SKM-1 (cell line): ENCODE results near the gene ZRANB1.

Experiments used
- DNase-seq: peaks from one replicate; lab custom pipeline; 2025; ENCODE audit not compliant: unreplicated experiment; lab: John Stamatoyannopoulos, UW

ZRANB1 gene

DNA sequence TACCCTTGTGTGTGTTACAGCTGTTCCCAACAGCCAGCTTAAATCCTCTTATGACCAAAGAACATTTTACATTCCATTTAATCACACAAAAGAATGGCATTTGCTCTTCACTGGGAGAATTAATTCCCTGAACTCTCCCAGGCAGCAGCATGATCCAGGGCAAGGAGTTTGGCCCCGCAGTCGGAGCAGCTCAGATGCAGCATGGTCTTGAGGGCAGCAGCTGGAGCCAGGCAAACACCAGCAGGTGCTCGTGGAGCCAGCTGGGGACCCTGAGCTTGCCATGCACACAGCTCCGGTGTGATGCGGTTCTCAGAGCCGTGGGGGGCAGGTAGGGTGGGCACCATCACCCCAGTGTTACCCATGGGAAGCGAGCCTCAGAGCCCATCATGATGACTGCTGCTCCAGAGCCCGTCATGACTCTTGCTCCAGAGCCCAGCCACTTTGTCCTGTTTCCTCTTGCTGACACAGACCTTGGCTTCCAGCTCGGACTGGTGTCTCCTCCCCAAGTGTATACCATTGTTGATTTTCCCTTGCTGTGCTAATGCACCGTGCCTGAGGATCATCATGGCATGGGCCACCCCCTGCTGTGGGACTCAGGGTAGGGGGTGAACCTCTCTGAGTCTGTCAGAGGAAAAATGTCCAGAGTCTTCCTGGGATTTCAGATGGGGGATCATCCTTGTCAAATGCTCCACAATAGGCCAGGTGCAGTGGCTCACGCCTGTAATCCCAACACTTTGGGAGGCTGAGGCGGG is 75.8 kb downstream of the ZRANB1 start:
- DNase-seq: no peak

DNA sequence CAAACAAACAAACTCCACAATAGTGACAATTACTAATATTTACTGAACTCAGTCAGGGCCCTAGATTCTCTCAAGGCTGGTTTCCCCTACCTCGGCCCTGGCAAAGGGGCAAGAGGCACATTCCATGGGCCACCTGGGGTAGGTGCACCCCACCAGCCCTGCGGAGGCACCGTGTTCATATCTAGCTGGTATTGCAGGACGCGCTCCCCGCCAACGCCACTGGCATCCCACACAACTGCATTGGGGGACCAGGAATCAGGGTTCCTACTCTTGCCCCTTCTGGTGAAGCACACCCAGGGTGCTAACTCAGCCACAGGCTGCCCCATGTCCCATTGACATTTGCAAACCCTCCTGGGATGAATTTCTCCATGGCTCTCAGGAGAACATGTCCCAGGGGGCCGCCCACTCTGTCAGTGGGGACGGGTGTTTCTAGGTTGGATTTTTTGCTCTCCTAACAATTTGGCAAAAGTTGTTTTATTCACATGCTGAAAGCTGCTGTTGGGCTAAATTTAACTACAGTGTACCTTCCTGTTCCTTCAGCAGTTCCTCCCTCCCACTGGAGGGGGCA is 76.7 kb downstream of the ZRANB1 start:
- no peak for DNase-seq

DNA sequence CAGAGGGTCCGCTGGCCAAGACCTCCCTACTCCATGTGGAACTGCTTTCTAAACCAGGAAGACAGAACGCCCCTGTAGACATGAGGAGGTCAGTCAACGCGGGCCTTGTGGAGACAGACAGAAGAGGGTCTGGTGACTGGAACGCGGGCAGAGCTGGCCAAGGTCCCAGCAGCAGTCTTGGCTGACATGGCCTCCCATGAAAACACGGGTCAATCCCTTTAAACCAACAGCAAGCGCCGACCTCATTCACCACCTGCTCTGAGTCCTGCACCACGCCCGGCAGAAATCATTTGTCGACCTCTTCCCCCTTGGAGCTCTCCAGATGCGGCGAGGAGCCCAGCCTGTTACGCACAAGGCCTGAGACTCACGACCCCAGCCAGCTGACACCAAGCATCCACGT is 78.5 kb downstream of the ZRANB1 start:
- DNase-seq: no peak

DNA sequence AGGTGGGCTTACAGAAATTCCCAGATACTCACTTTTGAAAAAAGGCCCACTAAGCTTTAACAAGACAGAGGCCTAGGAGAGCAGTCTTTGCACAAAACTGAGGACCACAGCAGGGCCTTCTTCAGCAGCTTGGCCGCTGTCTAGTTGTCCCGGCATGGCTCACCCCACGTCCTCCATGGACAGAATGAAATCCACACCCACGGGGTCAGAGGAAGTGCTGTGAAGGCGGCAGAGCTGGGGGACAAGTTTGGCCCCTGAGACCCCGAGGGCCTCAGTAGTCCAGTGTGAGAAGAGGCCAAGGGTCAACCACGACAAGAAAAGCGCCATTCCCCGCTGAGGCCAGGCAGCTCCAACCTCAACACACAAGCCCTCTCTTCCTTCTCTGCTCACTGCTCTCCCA is 78.9 kb downstream of the ZRANB1 start:
- no peak for DNase-seq

DNA sequence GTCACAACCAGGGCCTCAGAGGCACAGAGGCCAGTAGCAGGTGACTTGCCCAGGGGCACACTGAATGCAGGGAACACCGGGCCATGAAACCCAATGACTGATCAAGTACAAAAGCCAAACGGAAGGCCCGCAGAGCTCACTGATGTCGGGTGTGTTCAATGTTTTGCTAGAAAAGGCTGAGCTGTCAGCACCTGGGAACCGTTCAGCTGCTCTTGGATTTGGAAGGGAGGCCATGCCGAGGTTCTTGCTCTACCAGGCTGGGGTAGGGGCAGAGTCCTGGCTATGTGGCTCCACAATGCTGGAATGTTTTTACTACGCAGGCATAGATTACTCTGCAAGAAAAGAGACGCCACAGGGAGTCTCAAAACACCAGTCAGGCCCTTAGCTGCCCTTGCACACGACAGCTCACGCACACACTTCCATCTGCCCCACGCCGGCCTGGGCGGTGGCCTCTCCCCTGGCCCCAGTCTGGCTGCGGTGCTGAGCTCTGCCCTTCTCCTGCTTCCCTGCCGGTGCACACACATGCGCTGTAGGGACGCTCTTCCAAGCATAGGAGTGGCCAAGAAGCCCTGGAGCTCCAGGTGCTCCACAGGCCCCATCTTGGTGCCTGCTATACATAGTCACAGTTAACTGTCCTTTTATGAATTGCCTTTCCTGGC is 79.9 kb downstream of the ZRANB1 start:
- DNase-seq: no peak

DNA sequence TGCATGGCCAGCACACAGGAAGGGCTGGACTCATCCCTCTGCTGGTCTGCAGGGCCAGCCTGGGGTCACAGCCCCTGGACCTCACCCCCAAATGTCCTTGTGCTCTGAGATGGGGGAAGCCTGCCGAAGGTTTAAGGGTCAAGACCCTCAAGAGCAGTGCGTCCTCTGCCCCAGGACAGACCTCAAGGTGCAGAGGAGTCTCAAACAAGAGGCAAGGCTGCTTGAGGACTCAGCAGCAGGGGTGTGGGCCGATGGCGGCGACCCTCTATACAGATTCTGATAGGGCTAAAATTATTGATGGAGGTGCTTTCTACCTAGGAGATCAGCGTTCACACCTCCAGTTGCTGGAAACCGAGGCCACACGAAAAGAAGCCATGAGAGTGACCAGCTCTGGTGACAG is 80.7 kb downstream of the ZRANB1 start:
- no peak for DNase-seq

DNA sequence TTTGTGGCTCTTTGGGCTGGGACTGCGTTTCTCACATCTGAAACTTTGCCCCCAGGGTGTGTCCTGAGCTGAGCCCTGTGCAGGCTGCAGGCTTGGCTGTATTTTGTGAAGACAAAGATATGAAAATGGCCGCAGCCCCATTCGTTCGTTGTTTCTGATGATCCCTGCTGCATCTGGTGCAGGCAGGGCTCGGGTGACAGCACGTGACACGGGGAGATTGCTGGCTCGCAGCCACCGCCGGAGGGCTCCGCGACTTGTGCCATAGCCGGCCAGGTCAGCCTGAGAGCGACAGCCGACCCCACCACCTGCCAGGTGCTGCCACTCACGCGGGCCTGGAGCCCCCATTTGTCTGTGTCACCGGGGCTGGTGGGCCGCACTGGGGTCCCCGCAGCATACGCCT is 81.3 kb downstream of the ZRANB1 start:
- DNase-seq: no peak

DNA sequence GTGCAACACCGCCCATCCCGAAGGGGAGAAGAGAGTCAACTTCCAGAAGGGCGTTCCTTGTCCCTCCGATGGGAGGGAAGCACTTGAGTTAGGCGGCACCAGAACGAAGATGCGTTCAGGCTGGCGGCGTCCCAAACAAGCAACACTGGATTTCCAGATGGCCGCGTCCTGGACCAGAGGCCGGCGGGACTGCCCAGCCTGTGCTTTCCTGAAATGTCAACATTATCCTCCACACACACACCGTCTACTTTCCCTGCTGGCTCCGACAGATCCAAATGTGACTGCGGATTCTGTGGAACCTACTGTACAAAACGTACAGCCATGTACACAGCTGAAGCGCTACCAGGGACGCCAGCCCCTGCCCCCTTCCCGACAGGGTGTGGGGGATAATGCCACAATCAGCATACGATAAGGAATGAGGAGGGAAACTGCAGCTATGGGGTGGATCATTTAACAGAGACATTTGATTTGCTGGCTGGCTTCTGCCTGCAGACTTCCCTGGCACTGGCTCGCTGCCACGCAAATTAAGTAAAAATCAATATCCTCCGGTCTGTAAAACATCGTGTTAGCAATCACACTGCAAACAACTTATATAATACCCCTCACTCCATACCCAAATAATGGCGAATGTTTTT is 82.1 kb downstream of the ZRANB1 start:
- DNase-seq: no peak

DNA sequence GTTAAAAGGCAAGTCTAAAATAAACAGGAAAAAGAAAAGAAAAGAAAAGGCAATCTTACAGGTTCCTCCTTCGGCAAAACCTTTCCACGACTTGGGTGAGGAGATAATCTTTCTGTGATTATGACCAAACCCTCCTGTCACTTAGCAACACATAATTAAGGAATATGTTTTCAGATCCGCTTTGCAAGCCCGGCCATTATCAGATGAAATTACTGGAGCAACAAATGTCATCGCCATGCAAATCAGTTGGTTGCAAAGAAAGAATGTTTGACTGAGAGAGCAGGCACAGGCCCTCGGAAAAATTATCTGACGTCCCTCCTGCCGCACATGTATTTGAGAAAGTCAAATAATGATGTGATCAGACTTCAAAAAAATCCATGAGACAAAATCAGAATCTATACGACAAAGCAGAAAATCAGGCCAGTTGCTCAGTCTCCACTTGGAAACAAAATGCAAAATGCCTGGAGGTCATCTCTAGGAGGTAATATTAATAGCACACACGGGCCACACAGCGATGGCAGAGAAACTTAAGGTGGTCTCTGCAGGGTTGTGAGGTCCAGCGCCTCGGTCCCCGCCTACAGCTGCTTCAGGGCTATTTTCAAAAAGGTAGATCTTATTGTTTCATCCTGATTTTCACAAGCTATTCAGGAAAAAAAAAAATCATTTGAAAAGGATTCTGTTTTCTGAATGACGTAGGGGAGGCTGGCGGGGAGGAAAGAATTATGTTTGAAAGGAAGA is 82.7 kb downstream of the ZRANB1 start:
- no peak for DNase-seq

DNA sequence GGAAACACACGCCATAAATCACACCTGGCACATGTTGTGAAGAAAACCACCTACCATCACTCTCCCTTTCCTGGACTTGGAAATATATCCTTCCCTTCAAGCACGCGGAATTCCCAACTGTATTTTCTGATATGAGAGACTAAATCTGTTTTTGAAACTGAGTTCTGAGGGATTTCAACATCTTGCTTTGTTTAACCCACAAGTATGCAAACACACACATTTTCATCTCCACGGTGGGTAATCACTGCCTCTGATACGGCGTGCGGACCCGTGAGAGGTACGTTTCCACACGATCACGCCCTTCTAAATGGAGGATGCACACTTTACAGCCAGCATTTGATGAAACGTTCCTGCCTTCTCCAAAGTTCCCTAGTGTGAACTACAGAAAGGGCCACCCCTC is 83.4 kb downstream of the ZRANB1 start:
- DNase-seq: no peak

DNA sequence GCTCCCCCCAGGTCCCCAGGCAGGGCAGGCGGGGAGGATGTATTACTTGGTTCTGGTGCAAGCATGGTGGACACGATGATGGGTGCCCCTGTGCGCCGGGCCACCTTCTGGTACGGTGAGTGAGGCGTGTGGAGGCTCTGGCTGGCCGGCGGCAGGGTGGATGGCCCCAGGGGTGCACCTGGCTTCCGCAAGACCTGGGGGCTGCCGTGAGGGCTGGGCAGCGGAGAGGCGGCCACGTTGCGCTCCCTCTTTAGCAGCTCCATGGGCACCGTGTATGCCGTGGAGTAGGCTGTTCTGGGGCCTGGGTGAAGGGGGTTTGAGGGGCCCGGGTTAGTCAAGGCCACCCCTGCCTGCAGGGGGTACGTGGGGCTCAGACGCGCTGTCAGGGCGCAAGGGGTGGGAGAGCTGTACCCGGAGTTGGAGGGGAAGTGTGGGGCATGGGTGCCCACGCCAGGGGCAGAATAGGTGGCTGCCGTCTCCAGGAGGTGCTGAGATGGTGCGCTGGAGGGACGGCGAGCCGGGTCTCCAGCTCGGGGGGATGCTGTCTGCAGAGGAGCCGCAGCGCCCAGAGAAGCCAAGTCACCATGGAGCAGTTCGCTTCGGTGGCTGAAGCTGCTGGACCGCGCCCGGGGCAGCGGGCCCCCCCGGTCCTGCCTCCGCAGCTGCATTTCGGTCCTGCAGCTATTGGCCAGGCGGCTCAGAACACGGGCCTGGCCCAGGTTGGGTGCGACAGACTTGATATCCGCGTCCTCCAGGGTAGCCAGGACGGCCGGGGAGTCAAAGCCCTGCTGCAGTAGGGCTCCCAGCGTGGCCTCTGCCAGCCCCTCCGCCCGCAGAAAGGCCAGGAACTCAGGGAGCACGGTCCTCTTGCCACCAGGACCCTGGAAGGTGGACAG is 84.4 kb downstream of the ZRANB1 start:
- no peak for DNase-seq

DNA sequence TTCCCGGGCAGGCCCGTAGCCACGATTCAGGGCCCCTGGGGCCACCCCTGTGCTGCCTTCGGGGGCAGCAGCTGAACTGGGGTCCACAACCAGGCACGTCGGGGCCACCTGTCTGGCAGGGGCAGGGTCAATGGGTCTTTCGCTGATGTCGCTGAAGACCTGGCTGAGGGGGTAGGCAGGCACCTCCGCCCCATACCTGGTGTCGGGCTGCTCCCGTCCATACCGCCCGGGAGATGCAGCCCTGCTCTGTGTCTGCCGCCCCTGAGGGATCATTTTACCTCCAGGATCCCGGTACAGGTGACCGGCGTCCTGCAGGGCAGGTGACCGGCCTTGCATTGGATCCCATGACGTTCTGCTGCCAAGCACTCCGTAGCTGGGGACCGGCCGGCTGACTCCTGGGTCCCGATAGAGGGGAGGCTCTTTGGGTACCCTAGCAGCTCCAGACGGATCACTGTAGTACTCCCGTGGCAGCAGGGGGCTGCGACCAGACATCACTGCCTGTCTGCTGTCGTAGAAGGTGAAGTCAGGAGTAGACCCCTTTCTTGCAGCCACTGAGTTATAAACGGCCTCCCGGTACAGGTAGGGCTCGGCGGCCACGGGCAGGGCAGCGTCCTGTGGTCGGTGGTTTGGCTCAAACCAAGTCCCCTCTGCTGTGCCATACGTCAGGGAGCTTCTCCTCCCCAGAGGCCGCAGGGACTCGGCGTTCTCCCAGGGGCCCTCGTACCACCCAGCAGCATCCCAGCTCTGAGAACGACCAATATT is 85.2 kb downstream of the ZRANB1 start:
- DNase-seq: no peak

DNA sequence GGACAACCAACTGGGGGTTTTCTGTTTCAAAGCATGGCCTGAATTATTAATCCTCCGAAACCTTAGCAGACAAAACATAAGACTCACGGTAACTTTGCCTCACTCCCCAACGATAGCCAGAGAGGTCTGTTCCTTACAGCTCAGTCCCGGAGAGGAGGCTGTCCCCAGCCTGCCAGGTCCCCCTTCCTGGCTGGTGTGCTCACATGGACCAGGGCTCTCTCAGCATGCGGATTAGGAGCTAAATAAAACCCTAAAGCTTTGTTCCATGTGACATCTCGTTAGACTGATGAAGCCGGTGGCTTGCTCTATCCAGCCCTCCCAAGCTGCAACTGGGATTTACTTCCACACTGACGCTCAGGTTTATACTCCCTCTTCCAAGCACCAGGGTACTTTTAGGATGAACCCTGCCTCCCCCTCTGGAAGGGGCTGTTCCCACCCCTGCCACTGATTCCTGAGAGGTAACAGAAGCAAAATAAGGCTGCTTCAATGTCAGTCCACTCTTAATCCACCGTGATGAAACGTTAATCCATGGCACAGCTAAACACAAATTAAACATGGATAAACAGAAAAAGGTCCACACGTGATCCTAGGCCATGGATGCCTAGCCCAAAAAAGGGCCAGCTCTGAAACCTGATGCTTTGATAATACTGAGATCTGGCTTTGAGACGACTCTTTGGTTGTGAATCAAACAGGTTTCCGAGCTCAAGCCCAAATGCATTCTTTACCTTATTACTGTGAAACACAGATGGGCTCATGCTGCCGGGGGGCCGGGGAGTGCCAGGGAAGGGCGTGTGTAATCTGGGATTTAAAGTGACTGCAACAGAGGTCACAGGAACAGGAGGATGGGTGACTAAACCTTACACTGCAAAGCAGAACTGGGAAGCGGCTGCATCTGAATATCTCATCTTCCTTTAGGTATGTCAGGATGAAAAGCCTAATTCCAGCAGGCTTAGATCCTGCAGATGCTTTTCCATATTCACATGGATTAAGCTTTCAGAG is 86.2 kb downstream of the ZRANB1 start:
- DNase-seq: no peak

DNA sequence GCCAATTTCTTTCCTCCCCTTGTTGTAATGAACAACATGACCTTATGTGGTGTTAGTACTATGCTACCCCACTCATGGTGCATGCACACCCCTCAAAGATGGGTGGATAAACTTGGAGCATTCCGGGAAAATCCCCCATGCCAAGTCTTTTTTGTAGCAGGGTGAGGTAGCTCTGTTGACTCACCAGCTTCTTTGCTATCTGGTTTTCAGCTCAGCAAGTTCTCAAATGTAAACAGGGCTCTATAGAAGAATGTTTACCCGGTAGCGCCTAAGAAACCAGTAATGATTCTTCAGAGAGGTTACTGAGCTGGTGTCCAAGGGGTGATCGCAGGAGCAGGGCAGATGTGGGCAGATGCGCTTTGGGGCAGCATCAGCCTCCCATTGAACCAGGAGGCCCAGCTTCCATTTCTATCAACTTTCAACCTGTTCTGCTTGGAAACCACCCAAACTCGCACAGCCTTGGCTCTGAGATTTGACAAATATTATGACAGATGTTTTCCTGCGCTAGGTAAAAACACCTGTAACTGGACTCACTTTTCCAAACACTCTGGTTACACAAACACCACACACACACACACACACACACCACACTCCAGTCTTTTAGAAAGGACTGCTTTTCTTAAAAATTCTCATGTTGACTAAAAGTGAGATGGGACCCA is 87.8 kb downstream of the ZRANB1 start:
- no peak for DNase-seq

DNA sequence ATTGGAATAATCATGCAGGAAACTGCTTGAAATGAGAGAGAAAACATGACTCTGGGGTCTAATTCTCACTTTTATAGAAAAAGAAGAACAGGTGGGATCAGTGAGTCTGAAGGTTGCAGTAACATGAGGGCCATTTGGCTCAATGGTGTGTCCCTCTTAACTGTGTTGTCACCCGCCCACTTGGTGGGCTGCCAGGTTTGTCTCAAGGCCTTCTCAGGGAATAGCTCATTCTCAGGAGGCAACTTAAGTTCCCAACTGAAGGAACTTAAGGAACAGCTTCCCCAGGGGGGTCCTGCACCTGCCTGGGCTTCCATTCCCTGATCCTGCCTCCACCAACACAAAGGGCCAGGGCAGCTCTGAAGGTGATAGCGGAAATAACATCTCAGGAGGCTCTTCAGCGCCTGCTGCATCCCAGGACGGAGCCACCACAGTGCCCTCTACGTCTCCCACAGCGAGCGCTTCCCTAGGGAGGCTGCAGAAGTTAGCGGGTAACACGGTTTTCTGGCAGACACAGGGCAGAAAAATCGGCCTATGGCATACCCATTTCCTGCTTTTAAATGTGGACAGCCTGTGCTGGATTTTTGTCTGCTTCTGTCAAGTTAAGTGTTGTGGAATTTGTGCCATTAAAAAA is 88.8 kb downstream of the ZRANB1 start:
- no peak for DNase-seq

DNA sequence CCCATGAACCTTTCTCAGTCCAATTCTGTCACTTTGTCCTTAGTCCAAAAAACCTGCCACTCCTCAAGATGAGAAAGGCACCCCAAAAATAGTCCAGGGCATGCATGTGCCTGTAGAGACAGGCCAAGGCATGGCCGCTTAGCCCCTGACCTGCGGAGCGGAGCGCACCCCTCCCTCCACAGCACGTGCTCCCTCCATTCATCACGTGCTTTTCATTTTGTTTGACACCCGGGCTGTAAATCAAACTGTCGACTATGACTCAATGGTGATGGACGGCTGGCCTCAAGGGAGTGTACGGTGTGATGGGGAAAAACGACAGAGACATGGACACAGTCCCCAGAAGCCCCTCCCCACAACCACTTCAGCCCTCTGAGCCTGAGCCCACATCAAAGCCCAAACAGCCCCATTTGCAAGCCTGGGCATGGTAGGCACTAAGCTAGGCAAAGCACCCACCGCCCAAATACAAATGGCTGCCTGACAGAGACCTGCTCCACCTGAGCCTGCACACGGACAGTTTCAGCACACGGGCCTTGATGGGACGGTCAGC is 90.6 kb downstream of the ZRANB1 start:
- DNase-seq: no peak
